ENCODE measurements around the gene INTS6. TPM values are rescaled to one million over a fixed set of nuclear protein-coding genes. Genes with fewer than 3 reads are reported as not detected.

Gene INTS6
- total and polyA plus RNA-seq, 2 of the 4 experiments (the other 2 are of a cell fraction) = 12.9 to 42.3 TPM

GRCh38 chr13:51477149-51477548 lies 24.3 kb upstream of the INTS6 start:
- WGBS, 2 experiments (ENCODE audit: extremely low coverage in 2 of 2, insufficient read length in 1 of 2) = no CpG with 5 or more reads among the region's 3 CpGs

More at GRCh38 chr13:51477149-51477548, 24.3 kb upstream of the INTS6 start:
- Histone ChIP-seq H3K4me1 (ENCODE audit: control insufficient read depth, insufficient read depth, low read length) (peaks cover 10% of the 10 kb centered on the region), H3K27ac (ENCODE audit: insufficient read depth, low read length) (no peak overlapping the region), H3K27me3 (ENCODE audit: control insufficient read depth, insufficient read depth, low read length) (no peaks in the 10 kb centered on the region), H3K79me1 (ENCODE audit: low read depth in 1 of 2, low read length in 2 of 2) (no peaks in the 10 kb centered on the region), H3K23ac (ENCODE audit: low read depth, low read length) (no peak overlapping the region), H3K4me3 (ENCODE audit: insufficient read depth, low read depth, low read length) (no peak overlapping the region), H4K91ac (ENCODE audit: insufficient read depth, low read depth, low read length) (no peak overlapping the region), H3K14ac (replicated peaks; ENCODE audit: low read depth, low read length) (no peak overlapping the region), H2BK20ac (ENCODE audit: low read depth, low read length) (no peak overlapping the region), H3K36me3 (ENCODE audit: control insufficient read depth, insufficient read depth, low read length) (no peaks in the 10 kb centered on the region), H3K56ac (ENCODE audit: extremely low read depth, insufficient read depth, low read length) (no peak overlapping the region), H3K9me3 (ENCODE audit: control insufficient read depth, insufficient read depth, low read length) (no peaks in the 10 kb centered on the region), H2BK15ac (ENCODE audit: low read depth, low read length) (peak overlapping the region; percentile 63; the same call in 1 of the 3 replicates), H2AK5ac (ENCODE audit: low read depth, low read length) (no peak overlapping the region), H3K4me2 (ENCODE audit: low read depth, low read length) (no peak overlapping the region), H3K4ac (ENCODE audit: low read depth, low read length) (no peak overlapping the region), H4K20me1 (ENCODE audit: insufficient read depth, low read length) (no peaks in the 10 kb centered on the region), H2AK9ac (replicated peaks; ENCODE audit: low read depth, low read length, poor library complexity) (no peak overlapping the region), H3K18ac (ENCODE audit: low read depth, low read length) (no peak overlapping the region; the same call in 1 of the 2 replicates), H2BK5ac (ENCODE audit: low read depth, low read length, poor library complexity, severe bottlenecking) (no peak overlapping the region), H3K9me1 (ENCODE audit: insufficient read depth, low read length) (peaks cover 4% of the 10 kb centered on the region; the same call in 1 of the 2 replicates), H2AFZ (replicated peaks; ENCODE audit: low read length, poor library complexity) (no peak overlapping the region), H4K5ac (ENCODE audit: low read depth, low read length) (no peak overlapping the region), H3K9ac (ENCODE audit: low read depth, low read length) (no peak overlapping the region), H4K8ac (ENCODE audit: low read depth in 2 of 2, low read length in 2 of 2) (no peak overlapping the region), H2BK120ac (ENCODE audit: low read depth, low read length) (no peak overlapping the region)
- CTCF ChIA-PET = interaction anchor here (0.6 kb wide), 1 partner anchor 249 kb away, joined by 7 read pairs; no protein-coding TSS in a partner anchor
- POLR2A ChIA-PET (ENCODE audit: unreplicated experiment) = interaction anchor here (0.8 kb wide), 1 partner anchor 24 kb away, joined by 3 read pairs; no protein-coding TSS in a partner anchor
- intact Hi-C loops (cut with micrococcal nuclease) = no loop called here
- dilution Hi-C loops (cut with HindIII; ENCODE audit: low sequenced_read_pairs, unreplicated experiment) = no loop called here
- no TSS peak for BruUV-seq (replicated peaks)
- in situ Hi-C loops (cut with MboI; ENCODE audit: low sequenced_read_pairs) = no loop called here
- TF ChIP-seq NFE2L2 (IDR thresholded peaks at IDR 0.05; ENCODE audit: low read depth, low read length) (no peak), ELK1 (IDR thresholded peaks at IDR 0.05; ENCODE audit: borderline replicate concordance, low read depth, low read length) (no peak), USF2 (IDR thresholded peaks at IDR 0.05; ENCODE audit: low read depth, low read length) (no peak), RFX5 (IDR thresholded peaks at IDR 0.05; ENCODE audit: low read depth, low read length) (no peak), FOS (IDR thresholded peaks at IDR 0.05; ENCODE audit: low read depth, low read length) (no peak), SMC3 (IDR thresholded peaks at IDR 0.05; ENCODE audit: low read depth, low read length) (no peak), POLR2A (IDR thresholded peaks at IDR 0.05; ENCODE audit: low read depth, low read length) (no peak), CEBPB (IDR thresholded peaks at IDR 0.05; ENCODE audit: low read depth, low read length) (no peak), BHLHE40 (IDR thresholded peaks at IDR 0.05; ENCODE audit: low read depth, low read length) (no peak), MAFK (IDR thresholded peaks at IDR 0.05; ENCODE audit: low read depth, low read length) (no peak), CTCF (conservative IDR thresholded peaks at IDR 0.05; ENCODE audit: low read depth, low read length) (no peak), MAZ (IDR thresholded peaks at IDR 0.05; ENCODE audit: borderline replicate concordance, low read depth, low read length) (no peak), RAD21 (IDR thresholded peaks at IDR 0.05; ENCODE audit: low read length) (no peak), MXI1 (IDR thresholded peaks at IDR 0.05; ENCODE audit: borderline replicate concordance, low read depth, low read length) (no peak), RCOR1 (IDR thresholded peaks at IDR 0.05; ENCODE audit: insufficient replicate concordance, low read length) (no peak)
- ATAC-seq (ENCODE audit: low read depth) = no peak
- DNase-seq = no peak
